ENCODE data around the gene RBCK1.

GRCh38 chr20:371755-372542 is 36.1 kb upstream of the RBCK1 start:
- TF ChIP-seq, protein P1, sequence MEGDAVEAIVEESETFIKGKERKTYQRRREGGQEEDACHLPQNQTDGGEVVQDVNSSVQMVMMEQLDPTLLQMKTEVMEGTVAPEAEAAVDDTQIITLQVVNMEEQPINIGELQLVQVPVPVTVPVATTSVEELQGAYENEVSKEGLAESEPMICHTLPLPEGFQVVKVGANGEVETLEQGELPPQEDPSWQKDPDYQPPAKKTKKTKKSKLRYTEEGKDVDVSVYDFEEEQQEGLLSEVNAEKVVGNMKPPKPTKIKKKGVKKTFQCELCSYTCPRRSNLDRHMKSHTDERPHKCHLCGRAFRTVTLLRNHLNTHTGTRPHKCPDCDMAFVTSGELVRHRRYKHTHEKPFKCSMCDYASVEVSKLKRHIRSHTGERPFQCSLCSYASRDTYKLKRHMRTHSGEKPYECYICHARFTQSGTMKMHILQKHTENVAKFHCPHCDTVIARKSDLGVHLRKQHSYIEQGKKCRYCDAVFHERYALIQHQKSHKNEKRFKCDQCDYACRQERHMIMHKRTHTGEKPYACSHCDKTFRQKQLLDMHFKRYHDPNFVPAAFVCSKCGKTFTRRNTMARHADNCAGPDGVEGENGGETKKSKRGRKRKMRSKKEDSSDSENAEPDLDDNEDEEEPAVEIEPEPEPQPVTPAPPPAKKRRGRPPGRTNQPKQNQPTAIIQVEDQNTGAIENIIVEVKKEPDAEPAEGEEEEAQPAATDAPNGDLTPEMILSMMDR (IDR thresholded peaks at IDR 0.05) = peak in 1 of 6 experiments; percentile 5
- TF ChIP-seq POLR2A (IDR thresholded peaks at IDR 0.05) (peak in 1 of 4 donors; percentile 44), POLR2AphosphoS5 (IDR thresholded peaks at IDR 0.05) (peak; percentile 48 to 59), EP300 (IDR thresholded peaks at IDR 0.05) (peak in 1 of 4 donors; percentile 53)

All from upper lobe of left lung (tissue), 4 donors.